C4-2B (cell line): ENCODE measurements around the gene ARHGAP18.
A peak's percentile ranks its signal among the peaks of the same experiment; 100 is the strongest.

Experiments
- H3K27ac ChIP-seq: fragments of 450-650 bp; 2 replicates; pipeline ENCODE4 v1.5.1; 2017
- ZFX ChIP-seq: fragments of 450-650 bp; IDR thresholded peaks from 2 replicates; pipeline ENCODE4 v1.6.1; 2017
- TF ChIP-seq, protein P1 (sequence below): fragments of 450-650 bp; conservative IDR thresholded peaks from 2 replicates; pipeline ENCODE4 v1.5.1; 2017; ENCODE audit warnings: mild to moderate bottlenecking

The ARHGAP18 gene

DNA sequence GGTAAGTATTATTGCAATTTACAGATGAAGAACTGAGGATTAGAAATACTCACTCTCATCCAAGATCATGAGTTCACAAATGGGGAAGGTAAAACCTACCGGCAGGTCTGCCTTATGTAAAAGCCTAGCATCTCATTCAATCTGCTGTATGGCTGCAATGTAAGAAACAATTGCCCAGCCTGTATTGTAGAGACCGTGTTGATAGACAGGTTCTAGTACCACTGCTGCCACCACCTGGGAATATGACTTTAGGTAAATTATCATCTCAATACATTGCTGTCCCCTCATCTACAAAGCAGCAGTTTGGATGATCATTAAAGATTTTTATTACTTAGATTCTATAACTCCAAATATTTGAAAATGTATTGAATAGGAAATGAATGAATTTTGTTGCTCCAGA lies 23.3 kb upstream of the ARHGAP18 start:
- H3K27ac ChIP-seq: no peak overlapping the region
- TF ChIP-seq, protein P1, sequence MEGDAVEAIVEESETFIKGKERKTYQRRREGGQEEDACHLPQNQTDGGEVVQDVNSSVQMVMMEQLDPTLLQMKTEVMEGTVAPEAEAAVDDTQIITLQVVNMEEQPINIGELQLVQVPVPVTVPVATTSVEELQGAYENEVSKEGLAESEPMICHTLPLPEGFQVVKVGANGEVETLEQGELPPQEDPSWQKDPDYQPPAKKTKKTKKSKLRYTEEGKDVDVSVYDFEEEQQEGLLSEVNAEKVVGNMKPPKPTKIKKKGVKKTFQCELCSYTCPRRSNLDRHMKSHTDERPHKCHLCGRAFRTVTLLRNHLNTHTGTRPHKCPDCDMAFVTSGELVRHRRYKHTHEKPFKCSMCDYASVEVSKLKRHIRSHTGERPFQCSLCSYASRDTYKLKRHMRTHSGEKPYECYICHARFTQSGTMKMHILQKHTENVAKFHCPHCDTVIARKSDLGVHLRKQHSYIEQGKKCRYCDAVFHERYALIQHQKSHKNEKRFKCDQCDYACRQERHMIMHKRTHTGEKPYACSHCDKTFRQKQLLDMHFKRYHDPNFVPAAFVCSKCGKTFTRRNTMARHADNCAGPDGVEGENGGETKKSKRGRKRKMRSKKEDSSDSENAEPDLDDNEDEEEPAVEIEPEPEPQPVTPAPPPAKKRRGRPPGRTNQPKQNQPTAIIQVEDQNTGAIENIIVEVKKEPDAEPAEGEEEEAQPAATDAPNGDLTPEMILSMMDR: peak; percentile 26
- TF ChIP-seq ZFX: no peak

DNA sequence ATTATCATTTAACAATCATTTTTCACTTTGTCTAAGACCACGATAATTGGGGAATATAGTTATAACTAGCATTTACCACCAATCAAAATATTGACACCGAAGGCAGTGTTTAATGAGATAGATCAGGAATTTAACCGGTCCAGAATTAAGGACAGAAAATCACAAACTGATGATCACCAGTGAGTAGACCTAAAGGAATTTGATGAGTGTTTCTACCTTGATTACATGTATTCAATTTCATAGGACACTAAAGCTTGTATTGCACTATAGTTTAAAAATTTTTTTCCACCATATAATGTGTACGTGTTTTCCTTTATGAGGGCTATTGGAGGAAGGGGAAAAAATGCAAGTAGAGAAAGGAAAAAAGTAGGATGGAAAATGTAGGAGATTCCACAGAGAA lies 22.6 kb upstream of the ARHGAP18 start:
- TF ChIP-seq, protein P1: no peak
- TF ChIP-seq ZFX: no peak

DNA sequence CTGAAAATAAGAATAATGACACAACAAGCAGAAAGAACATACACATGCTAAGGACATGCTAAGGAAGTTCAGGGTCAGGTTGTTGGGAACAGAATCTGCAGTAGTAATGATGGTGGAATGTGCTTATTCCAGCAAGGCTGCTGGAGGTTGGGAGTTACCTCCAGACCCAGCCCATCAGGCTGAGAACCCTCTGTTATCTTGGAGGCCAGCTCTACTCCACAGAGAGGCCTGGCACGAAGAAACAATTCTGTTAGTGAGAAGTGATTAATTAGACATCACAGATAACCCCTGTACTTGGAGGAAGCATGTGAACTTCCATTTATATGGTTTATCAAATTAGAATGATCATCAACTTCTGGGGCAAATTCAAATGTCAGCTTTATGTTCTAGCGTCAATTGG lies 22.1 kb upstream of the ARHGAP18 start:
- no peak for TF ChIP-seq ZFX
- TF ChIP-seq, protein P1: no peak
- no peak overlapping the region for H3K27ac ChIP-seq

More for the DNA sequence above, 22.6 kb upstream of the ARHGAP18 start:
- H3K27ac ChIP-seq: no peak overlapping the region

DNA sequence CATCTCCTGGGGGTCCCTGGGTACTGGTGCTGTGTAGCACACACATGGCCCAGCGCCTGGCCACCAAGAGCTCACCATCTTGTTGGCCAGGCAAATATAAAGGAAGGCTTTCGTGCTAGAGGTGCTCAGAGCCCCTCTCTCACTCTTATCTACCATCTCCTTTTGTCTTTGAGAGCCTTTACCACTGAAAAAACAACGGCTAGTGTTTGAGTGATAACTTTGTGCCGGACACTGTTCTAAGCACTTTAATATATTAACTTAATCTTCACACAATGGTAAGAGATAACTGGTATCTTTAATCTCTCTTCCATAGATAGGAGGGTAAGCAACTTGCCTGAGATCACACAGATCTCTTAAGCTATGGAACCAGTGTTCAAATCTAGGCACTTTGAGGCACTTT lies 21.5 kb upstream of the ARHGAP18 start:
- no peak overlapping the region for H3K27ac ChIP-seq
- TF ChIP-seq ZFX: no peak
- TF ChIP-seq, protein P1: no peak

DNA sequence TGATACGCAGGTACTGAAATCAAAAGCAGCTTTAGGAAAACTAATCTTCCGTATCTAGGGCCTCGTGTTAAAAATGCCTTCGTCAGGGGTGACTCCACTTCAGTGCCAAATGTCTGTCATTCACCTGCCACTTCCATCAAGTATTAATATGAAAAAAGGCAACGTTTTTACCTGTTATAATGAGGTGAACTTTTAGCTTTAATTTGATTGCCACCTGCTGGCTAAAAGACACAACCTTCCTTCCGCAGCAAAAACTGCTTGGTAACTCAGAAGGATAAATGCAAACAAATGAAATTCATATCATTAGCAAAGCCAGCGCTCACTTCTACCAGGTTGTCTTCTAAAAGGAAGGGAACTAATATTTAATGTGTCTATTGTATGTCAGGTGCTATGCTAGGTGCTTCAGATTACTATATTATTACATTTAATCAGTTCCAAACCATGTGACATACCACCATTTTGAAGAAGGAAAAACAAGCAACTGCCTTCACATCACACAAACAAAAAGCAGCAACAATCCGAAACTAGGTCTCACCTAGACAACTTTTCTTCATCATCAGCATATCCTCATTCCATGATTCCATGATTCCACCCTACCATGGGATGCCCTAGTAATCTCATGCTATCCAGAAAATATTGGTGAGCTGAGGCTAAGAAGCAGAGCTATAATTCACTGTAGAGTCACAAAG lies 20.6 kb upstream of the ARHGAP18 start:
- no peak for TF ChIP-seq ZFX
- TF ChIP-seq, protein P1: peak; percentile 73
- H3K27ac ChIP-seq: no peak overlapping the region

DNA sequence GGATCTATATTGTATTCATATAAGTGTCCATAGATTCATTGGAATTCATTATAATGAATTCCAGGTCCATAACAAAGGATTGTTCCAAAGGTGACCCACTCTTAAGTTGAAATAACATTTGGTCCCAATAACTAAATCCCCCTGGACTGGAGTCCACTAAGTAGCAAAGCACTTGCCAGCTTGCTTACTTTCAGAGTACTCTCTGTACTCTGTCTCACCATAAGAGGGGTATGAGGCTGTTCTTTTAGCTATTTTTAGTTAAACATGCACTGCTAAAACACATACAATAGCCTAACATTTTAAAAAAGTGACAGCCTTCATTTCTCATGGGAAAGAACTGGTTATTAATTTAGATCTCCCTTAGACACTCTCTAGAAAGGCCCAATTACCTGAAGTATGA lies 16.7 kb upstream of the ARHGAP18 start:
- TF ChIP-seq ZFX: no peak
- TF ChIP-seq, protein P1: no peak
- H3K27ac ChIP-seq: no peak overlapping the region

DNA sequence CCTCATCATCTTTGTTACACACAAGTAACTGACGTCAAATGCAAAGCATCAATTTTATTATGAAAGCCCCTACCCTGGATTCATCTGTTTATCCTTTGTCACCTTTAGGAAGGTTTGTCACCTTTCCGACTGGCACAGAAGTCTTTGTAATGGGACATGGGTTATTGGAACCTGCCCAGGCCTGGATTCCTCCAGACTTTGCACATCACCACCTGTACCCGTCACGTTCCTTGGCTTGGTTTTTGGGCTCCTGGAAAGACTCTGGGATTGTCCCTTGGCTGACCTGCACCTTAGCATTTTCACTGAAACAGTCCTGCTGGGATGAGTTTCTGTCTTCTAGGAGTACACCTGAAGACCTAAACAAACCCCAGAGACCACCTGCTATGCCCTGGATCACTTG lies 15.4 kb upstream of the ARHGAP18 start:
- no peak for TF ChIP-seq ZFX
- TF ChIP-seq, protein P1: no peak
- no peak overlapping the region for H3K27ac ChIP-seq
